GM12878 (cell line): Measurements from ENCODE around the gene BEST4. TPM values are rescaled to one million over a fixed set of nuclear protein-coding genes. Genes with fewer than 3 reads are reported as not detected.

Source experiments
- BACH1 ChIP-seq: fragments of 450-650 bp; IDR thresholded peaks from 2 replicates; pipeline ENCODE4 v1.6.1; 2017; ENCODE audit warnings: mild to moderate bottlenecking, borderline replicate concordance
- CHD1 ChIP-seq: IDR thresholded peaks from 2 replicates; pipeline ENCODE4 v1.6.1; 2012; ENCODE audit warnings: low read depth, low read length, improper control_type of control experiment
- CREM ChIP-seq: IDR thresholded peaks from 2 replicates; pipeline ENCODE4 v1.6.1; 2014; ENCODE audit warnings: antibody characterized with exemption, low read depth
- ESRRA ChIP-seq: IDR thresholded peaks from 2 replicates; pipeline ENCODE4 v1.6.1; 2012; ENCODE audit warnings: mild to moderate bottlenecking, low read length, improper control_type of control experiment
- FOXK2 ChIP-seq: fragments of 450-650 bp; IDR thresholded peaks from 2 replicates; pipeline ENCODE4 v1.6.1; 2017; ENCODE audit warnings: mild to moderate bottlenecking, moderate library complexity
- FOXM1 ChIP-seq: IDR thresholded peaks from 2 replicates; pipeline ENCODE4 v1.6.1; 2012; ENCODE audit warnings: low read depth, mild to moderate bottlenecking, inconsistent platforms, low read length, moderate library complexity
- IKZF1 ChIP-seq: fragments of 450-650 bp; conservative IDR thresholded peaks from 2 replicates; pipeline ENCODE4 v1.6.1; 2017; ENCODE audit warnings: antibody characterized with exemption, mild to moderate bottlenecking
- IKZF2 ChIP-seq, 2 experiments: fragments of 450-650 bp; IDR thresholded peaks; 2 replicates each; pipeline ENCODE4 v1.6.1; 2017; ENCODE audit warnings: mild to moderate bottlenecking in 2 of 2, moderate library complexity in 2 of 2
- PAX5 ChIP-seq: IDR thresholded peaks from 2 replicates; pipeline ENCODE4 v1.6.1; 2011; ENCODE audit warnings: low read depth, low read length, borderline replicate concordance
- POLR2AphosphoS5 ChIP-seq: IDR thresholded peaks from 2 replicates; pipeline ENCODE4 v1.6.1; 2011; ENCODE audit warnings: mild to moderate bottlenecking, low read length, inconsistent platforms
- RAD21 ChIP-seq: IDR thresholded peaks from 2 replicates; pipeline ENCODE4 v1.6.1; 2011; ENCODE audit warnings: mild to moderate bottlenecking, low read depth, low read length, moderate library complexity; ENCODE audit not compliant: insufficient read depth
- RUNX3 ChIP-seq: IDR thresholded peaks from 2 replicates; pipeline ENCODE4 v1.6.1; 2012; ENCODE audit warnings: low read length, inconsistent platforms
- SIX5 ChIP-seq: IDR thresholded peaks from 2 replicates; pipeline ENCODE4 v1.6.1; 2011; ENCODE audit warnings: mild to moderate bottlenecking, low read depth, low read length, moderate library complexity; ENCODE audit not compliant: severe bottlenecking
- SMAD1 ChIP-seq: fragments of 450-650 bp; IDR thresholded peaks from 2 replicates; pipeline ENCODE4 v1.6.1; 2018; ENCODE audit warnings: mild to moderate bottlenecking, low read depth; ENCODE audit not compliant: partially characterized antibody
- SUPT20H ChIP-seq: IDR thresholded peaks from 2 replicates; pipeline ENCODE4 v1.6.1; 2011; ENCODE audit warnings: low read depth, mild to moderate bottlenecking, low read length, moderate library complexity, borderline replicate concordance; ENCODE audit not compliant: control insufficient read depth
- TBL1XR1 ChIP-seq: IDR thresholded peaks from 2 replicates; pipeline ENCODE4 v1.6.1; 2012; ENCODE audit warnings: low read depth, low read length, improper control_type of control experiment
- TCF3 ChIP-seq: IDR thresholded peaks from 2 replicates; pipeline ENCODE4 v1.6.1; 2012; ENCODE audit warnings: low read depth, mild to moderate bottlenecking, low read length, borderline replicate concordance; ENCODE audit not compliant: insufficient read depth
- WRNIP1 ChIP-seq: IDR thresholded peaks from 2 replicates; pipeline ENCODE4 v1.6.1; 2011; ENCODE audit warnings: low read depth, low read length, improper control_type of control experiment, borderline replicate concordance
- ZNF207 ChIP-seq: fragments of 450-650 bp; IDR thresholded peaks from 2 replicates; pipeline ENCODE4 v1.6.1; 2014; ENCODE audit warnings: antibody characterized with exemption, mild to moderate bottlenecking, borderline replicate concordance
- polyA plus RNA-seq, 11 experiments: library from polyadenylated mRNA; depleted of rRNA in 4 of 11; unstranded in 6 of 11; stranded (reverse) in 5 of 11; fragments of >200 nt; fragmentation: Nextera tagmentation in 4 of 11; fragmentation: Illumina TruSeq in 1 of 11; extraction: Ambion mirVana in 4 of 11; extraction: Trizol in 1 of 11; gene quantifications; 1 replicate in 1 of 11; 2 replicates in 10 of 11; pipeline versions ENCODE4 v1.2.1 to v1.2.3, GENCODE V29; 2011 to 2016; ENCODE audit warnings: inconsistent platforms in 2 of 11, missing spikeins in 2 of 11, low read depth in 1 of 11
- total RNA-seq, 4 experiments: library from RNA; depleted of rRNA in 3 of 4; stranded (reverse); fragments of >200 nt in 3 of 4; fragmentation: Illumina TruSeq in 1 of 4; extraction: Trizol in 1 of 4; gene quantifications; 2 replicates each; pipeline versions ENCODE4 v1.2.1 to v1.2.3, GENCODE V29; 2013 to 2021
- TF ChIP-seq, protein P1 (sequence below): fragments of 450-650 bp; IDR thresholded peaks from 2 replicates; pipeline ENCODE4 v1.6.1; 2016; ENCODE audit warnings: mild to moderate bottlenecking
- TF ChIP-seq, protein P2 (sequence below): fragments of 450-650 bp; conservative IDR thresholded peaks from 2 replicates; pipeline ENCODE4 v1.6.1; 2017; ENCODE audit warnings: mild to moderate bottlenecking, moderate library complexity
- TF ChIP-seq, protein P3 (sequence below): fragments of 450-650 bp; IDR thresholded peaks from 2 replicates; pipeline ENCODE4 v1.6.1; 2018; ENCODE audit warnings: borderline replicate concordance, mild to moderate bottlenecking; ENCODE audit not compliant: partially characterized antibody
- TF ChIP-seq, protein P4 (sequence below): fragments of 450-650 bp; IDR thresholded peaks from 2 replicates; pipeline ENCODE4 v1.6.1; 2017; ENCODE audit warnings: low read depth, mild to moderate bottlenecking, moderate library complexity

BEST4 gene
- total and polyA plus RNA-seq, 10 of the 15 experiments (the other 5 are each of a cell fraction or from before 2014, with no cell fraction given) = 0.06 to 1.3 (median 0.42) TPM

DNA sequence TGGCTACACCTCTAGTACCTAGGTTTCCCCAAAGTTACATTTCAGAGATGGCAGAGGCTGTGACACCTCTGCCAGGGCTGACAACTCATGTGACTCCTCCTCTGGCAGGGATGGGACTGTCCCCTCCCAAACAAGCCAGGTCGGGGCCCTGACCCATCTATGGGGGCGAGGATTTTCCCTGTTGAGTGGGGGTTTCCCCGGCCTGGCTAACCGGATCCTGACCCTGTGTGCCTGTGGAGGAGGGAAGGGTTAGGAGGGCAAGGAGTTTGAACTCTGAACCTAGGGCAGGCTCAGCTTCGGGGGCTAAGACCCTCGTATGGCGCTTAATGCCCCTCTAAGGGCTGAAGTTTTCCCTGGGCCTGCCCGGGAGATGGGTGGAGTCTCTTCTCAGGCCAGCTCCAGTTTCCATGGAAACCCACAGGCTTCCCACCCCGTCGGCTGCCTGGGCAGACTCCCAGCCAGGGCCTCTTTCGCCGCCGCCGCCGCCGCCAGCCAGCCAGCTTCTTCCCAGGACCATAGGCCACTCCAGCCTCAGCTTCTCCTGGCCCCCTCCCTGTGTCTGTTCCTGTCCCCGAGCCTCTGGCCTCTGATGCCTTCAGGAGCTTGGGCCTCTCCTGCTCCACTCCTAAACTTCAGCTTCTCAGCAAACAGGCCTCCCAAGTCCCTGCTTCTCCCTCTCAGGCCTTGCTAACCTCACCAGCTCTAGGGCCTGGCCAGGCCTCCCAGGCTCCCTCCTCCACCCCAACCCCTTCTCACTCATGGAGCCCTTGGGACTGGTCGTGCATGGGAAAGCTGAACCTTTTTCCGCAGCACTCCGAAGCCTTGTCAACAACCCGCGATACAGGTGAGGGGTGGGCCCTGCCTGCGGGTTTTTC lies 20.3 kb upstream of the BEST4 start, which contains the start of gene BTBD19 (continued):
- peak in 1 of 2 experiments; percentile 55; a peak in 2 of 4 replicates for TF ChIP-seq IKZF2 (IDR thresholded peaks at IDR 0.05)
- TF ChIP-seq, protein P1, sequence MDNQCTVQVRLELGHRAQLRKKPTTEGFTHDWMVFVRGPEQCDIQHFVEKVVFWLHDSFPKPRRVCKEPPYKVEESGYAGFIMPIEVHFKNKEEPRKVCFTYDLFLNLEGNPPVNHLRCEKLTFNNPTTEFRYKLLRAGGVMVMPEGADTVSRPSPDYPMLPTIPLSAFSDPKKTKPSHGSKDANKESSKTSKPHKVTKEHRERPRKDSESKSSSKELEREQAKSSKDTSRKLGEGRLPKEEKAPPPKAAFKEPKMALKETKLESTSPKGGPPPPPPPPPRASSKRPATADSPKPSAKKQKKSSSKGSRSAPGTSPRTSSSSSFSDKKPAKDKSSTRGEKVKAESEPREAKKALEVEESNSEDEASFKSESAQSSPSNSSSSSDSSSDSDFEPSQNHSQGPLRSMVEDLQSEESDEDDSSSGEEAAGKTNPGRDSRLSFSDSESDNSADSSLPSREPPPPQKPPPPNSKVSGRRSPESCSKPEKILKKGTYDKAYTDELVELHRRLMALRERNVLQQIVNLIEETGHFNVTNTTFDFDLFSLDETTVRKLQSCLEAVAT = peak; percentile 69; the same call in 1 of the 2 replicates
- no peak for TF ChIP-seq TBL1XR1
- no peak for TF ChIP-seq PAX5
- no peak; the same call in 1 of the 2 replicates for TF ChIP-seq BACH1
- no peak for TF ChIP-seq TCF3
- TF ChIP-seq CHD1 = no peak
- no peak for TF ChIP-seq FOXM1
- TF ChIP-seq, protein P2, sequence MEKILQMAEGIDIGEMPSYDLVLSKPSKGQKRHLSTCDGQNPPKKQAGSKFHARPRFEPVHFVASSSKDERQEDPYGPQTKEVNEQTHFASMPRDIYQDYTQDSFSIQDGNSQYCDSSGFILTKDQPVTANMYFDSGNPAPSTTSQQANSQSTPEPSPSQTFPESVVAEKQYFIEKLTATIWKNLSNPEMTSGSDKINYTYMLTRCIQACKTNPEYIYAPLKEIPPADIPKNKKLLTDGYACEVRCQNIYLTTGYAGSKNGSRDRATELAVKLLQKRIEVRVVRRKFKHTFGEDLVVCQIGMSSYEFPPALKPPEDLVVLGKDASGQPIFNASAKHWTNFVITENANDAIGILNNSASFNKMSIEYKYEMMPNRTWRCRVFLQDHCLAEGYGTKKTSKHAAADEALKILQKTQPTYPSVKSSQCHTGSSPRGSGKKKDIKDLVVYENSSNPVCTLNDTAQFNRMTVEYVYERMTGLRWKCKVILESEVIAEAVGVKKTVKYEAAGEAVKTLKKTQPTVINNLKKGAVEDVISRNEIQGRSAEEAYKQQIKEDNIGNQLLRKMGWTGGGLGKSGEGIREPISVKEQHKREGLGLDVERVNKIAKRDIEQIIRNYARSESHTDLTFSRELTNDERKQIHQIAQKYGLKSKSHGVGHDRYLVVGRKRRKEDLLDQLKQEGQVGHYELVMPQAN = no peak
- no peak for TF ChIP-seq CREM
- no peak for TF ChIP-seq SIX5
- no peak for TF ChIP-seq RUNX3
- TF ChIP-seq ESRRA = no peak
- TF ChIP-seq POLR2AphosphoS5 = no peak
- TF ChIP-seq, protein P3, sequence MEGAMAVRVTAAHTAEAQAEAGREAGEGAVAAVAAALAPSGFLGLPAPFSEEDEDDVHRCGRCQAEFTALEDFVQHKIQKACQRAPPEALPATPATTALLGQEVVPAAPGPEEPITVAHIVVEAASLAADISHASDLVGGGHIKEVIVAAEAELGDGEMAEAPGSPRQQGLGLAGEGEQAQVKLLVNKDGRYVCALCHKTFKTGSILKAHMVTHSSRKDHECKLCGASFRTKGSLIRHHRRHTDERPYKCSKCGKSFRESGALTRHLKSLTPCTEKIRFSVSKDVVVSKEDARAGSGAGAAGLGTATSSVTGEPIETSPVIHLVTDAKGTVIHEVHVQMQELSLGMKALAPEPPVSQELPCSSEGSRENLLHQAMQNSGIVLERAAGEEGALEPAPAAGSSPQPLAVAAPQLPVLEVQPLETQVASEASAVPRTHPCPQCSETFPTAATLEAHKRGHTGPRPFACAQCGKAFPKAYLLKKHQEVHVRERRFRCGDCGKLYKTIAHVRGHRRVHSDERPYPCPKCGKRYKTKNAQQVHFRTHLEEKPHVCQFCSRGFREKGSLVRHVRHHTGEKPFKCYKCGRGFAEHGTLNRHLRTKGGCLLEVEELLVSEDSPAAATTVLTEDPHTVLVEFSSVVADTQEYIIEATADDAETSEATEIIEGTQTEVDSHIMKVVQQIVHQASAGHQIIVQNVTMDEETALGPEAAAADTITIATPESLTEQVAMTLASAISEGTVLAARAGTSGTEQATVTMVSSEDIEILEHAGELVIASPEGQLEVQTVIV = no peak
- no peak for TF ChIP-seq ZNF207
- TF ChIP-seq WRNIP1 = no peak
- no peak for TF ChIP-seq SMAD1
- TF ChIP-seq RAD21 = no peak
- TF ChIP-seq IKZF1 = peak; percentile 84
- no peak for TF ChIP-seq SUPT20H
- TF ChIP-seq FOXK2 = no peak
- TF ChIP-seq, protein P4, sequence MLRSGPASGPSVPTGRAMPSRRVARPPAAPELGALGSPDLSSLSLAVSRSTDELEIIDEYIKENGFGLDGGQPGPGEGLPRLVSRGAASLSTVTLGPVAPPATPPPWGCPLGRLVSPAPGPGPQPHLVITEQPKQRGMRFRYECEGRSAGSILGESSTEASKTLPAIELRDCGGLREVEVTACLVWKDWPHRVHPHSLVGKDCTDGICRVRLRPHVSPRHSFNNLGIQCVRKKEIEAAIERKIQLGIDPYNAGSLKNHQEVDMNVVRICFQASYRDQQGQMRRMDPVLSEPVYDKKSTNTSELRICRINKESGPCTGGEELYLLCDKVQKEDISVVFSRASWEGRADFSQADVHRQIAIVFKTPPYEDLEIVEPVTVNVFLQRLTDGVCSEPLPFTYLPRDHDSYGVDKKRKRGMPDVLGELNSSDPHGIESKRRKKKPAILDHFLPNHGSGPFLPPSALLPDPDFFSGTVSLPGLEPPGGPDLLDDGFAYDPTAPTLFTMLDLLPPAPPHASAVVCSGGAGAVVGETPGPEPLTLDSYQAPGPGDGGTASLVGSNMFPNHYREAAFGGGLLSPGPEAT = no peak
